SK-N-SH (cell line): ENCODE measurements around the gene MILR1. TPM values are rescaled to one million over a fixed set of nuclear protein-coding genes. Genes with fewer than 3 reads are reported as not detected.
A peak's percentile ranks its signal among the peaks of the same experiment; 100 is the strongest.

Experiments
- CTCF ChIA-PET: fragments of 300-600, 350-600 bp; formaldehyde crosslinking; extraction: SDS; loops from one replicate; lab custom pipeline; 2021; lab: Yijun Ruan, JAX
- POLR2A ChIA-PET: fragments of 350-600 bp; sonication (Branson Sonifier 250); formaldehyde crosslinking; extraction: SDS; loops from one replicate; lab custom pipeline; 2020; ENCODE audit warnings: antibody characterized with exemption, inconsistent platforms; lab: Yijun Ruan, JAX
- DNase-seq: peaks from one replicate; pipeline ENCODE4 v3.0.0; 2012
- H2AFZ ChIP-seq: fragments of 200-600 bp; sonication (generic); 2 replicates; pipeline ENCODE4 v1.8.1; 2016; ENCODE audit warnings: antibody characterized with exemption, mild to moderate bottlenecking, low read depth
- H3F3A ChIP-seq: fragments of 200-600 bp; sonication (generic); replicated peaks from 2 replicates; pipeline ENCODE3; 2016; ENCODE audit warnings: antibody characterized with exemption, mild to moderate bottlenecking; ENCODE audit not compliant: insufficient read depth
- H3K27ac ChIP-seq, 2 experiments: fragments of 200-500 bp in 1 of 2; fragments of 200-600 bp in 1 of 2; sonication (Bioruptor generic) in 1 of 2; sonication (generic), shearing (Covaris generic) in 1 of 2; 2 replicates each; pipeline versions ENCODE4 v1.5.1 to v1.6.1; 2014 to 2016; ENCODE audit warnings: low read depth in 2 of 2, inconsistent platforms in 1 of 2, low read length in 1 of 2, mild to moderate bottlenecking in 1 of 2, mixed read lengths in 1 of 2
- H3K27me3 ChIP-seq: fragments of 200-600 bp; sonication (generic), shearing (Covaris generic); 2 replicates; pipeline ENCODE4 v1.6.1; 2016; ENCODE audit warnings: mixed run types; ENCODE audit not compliant: insufficient read depth
- H3K36me3 ChIP-seq, 2 experiments: fragments of 200-500 bp in 1 of 2; fragments of 200-600 bp in 1 of 2; sonication (Bioruptor generic) in 1 of 2; sonication (generic) in 1 of 2; replicated peaks in 1 of 2; 2 replicates each; pipeline versions ENCODE3 to v1.5.1; 2014 to 2016; ENCODE audit warnings: low read length in 1 of 2, mild to moderate bottlenecking in 1 of 2; ENCODE audit not compliant: insufficient read depth in 2 of 2, control insufficient read depth in 1 of 2
- H3K4me1 ChIP-seq, 2 experiments: fragments of 200-500 bp in 1 of 2; fragments of 200-600 bp in 1 of 2; sonication (Bioruptor generic) in 1 of 2; sonication (generic), shearing (Covaris generic) in 1 of 2; 2 replicates each; pipeline versions ENCODE4 v1.5.1 to v1.6.1; 2014 to 2016; ENCODE audit warnings: low read depth in 1 of 2, low read length in 1 of 2, mixed run types in 1 of 2; ENCODE audit not compliant: insufficient read depth in 2 of 2, control insufficient read depth in 1 of 2
- H3K4me2 ChIP-seq: fragments of 200-600 bp; sonication (generic), shearing (Covaris generic); 2 replicates; pipeline ENCODE4 v1.6.1; 2017; ENCODE audit warnings: mixed run types
- H3K4me3 ChIP-seq, 2 experiments: fragments of 200-500 bp in 1 of 2; fragments of 200-600 bp in 1 of 2; sonication (Bioruptor generic) in 1 of 2; sonication (generic), shearing (Covaris generic) in 1 of 2; 2 replicates each; pipeline versions ENCODE4 v1.5.1 to v1.8.1; 2014 to 2016; ENCODE audit warnings: low read depth in 2 of 2, inconsistent platforms in 1 of 2, low read length in 1 of 2, mild to moderate bottlenecking in 1 of 2, mixed read lengths in 1 of 2, moderate library complexity in 1 of 2
- H3K79me2 ChIP-seq: fragments of 200-600 bp; sonication (generic); 2 replicates; pipeline ENCODE4 v1.8.1; 2017; ENCODE audit warnings: mild to moderate bottlenecking; ENCODE audit not compliant: insufficient read depth
- H3K9ac ChIP-seq: fragments of 200-600 bp; sonication (generic); 2 replicates; pipeline ENCODE4 v1.6.1; 2017; ENCODE audit warnings: mixed run types
- H3K9me2 ChIP-seq: fragments of 200-600 bp; sonication (generic); 2 replicates; pipeline ENCODE4 v1.6.1; 2017; ENCODE audit warnings: mixed run types
- H3K9me3 ChIP-seq: fragments of 200-600 bp; sonication (generic); 2 replicates; pipeline ENCODE4 v1.6.1; 2017; ENCODE audit warnings: mixed run types, mild to moderate bottlenecking, moderate library complexity
- H4K20me1 ChIP-seq: fragments of 200-600 bp; sonication (generic); 2 replicates; pipeline ENCODE4 v1.6.1; 2017; ENCODE audit warnings: mild to moderate bottlenecking, mixed run types; ENCODE audit not compliant: insufficient read depth
- CTCF ChIP-seq: fragments of 200-600 bp; sonication (generic); IDR thresholded peaks from 2 replicates; pipeline ENCODE4 v1.6.1; 2017; ENCODE audit warnings: antibody characterized with exemption, mild to moderate bottlenecking, moderate library complexity
- EZH2phosphoT487 ChIP-seq: fragments of 200-600 bp; sonication (generic); IDR thresholded peaks from 2 replicates; pipeline ENCODE4 v1.6.1; 2017; ENCODE audit warnings: low read depth, mixed run types, mild to moderate bottlenecking, antibody characterized with exemption, moderate library complexity, borderline replicate concordance
- FOSL2 ChIP-seq: IDR thresholded peaks from 2 replicates; pipeline ENCODE4 v1.4.0; 2012; ENCODE audit warnings: low read depth, mild to moderate bottlenecking, moderate library complexity, borderline replicate concordance
- FOXJ3 ChIP-seq: sonication (generic); formaldehyde crosslinking; IDR thresholded peaks from 2 replicates; pipeline ENCODE4 v1.5.1; 2020; ENCODE audit warnings: mild to moderate bottlenecking, missing genetic modification reagents
- GABPA ChIP-seq: IDR thresholded peaks from 2 replicates; pipeline ENCODE4 v1.4.0; 2012; ENCODE audit warnings: low read depth, mild to moderate bottlenecking
- IRF3 ChIP-seq: fragments of 150-350 bp; IDR thresholded peaks from 2 replicates; pipeline ENCODE4 v1.6.1; 2016; ENCODE audit warnings: mild to moderate bottlenecking, low read depth, low read length
- MAX ChIP-seq: IDR thresholded peaks from 2 replicates; pipeline ENCODE4 v1.4.0; 2012; ENCODE audit warnings: low read depth
- MXI1 ChIP-seq: IDR thresholded peaks from 2 replicates; pipeline ENCODE4 v1.6.1; 2012; ENCODE audit warnings: mild to moderate bottlenecking, low read depth, low read length, improper control_type of control experiment
- PBX3 ChIP-seq: IDR thresholded peaks from 2 replicates; pipeline ENCODE4; 2012
- POLR2AphosphoS5 ChIP-seq: IDR thresholded peaks from 2 replicates; pipeline ENCODE4 v1.6.1; 2012; ENCODE audit warnings: low read depth, low read length
- RAD21 ChIP-seq: IDR thresholded peaks from 2 replicates; pipeline ENCODE4 v1.6.1; 2012; ENCODE audit warnings: mild to moderate bottlenecking, low read length
- RCOR1 ChIP-seq: fragments of 150-350 bp; IDR thresholded peaks from 2 replicates; pipeline ENCODE4 v1.6.1; 2017; ENCODE audit warnings: antibody characterized with exemption, low read length
- REST ChIP-seq: IDR thresholded peaks from 2 replicates; pipeline ENCODE4 v1.6.1; 2012; ENCODE audit warnings: mild to moderate bottlenecking, low read depth, low read length, moderate library complexity
- SIN3A ChIP-seq: IDR thresholded peaks from 2 replicates; pipeline ENCODE4 v1.6.1; 2012; ENCODE audit warnings: low read depth, mild to moderate bottlenecking, low read length, moderate library complexity, borderline replicate concordance
- TAF1 ChIP-seq: IDR thresholded peaks from 2 replicates; pipeline ENCODE4 v1.6.1; 2012; ENCODE audit warnings: low read depth, mild to moderate bottlenecking, low read length, moderate library complexity, borderline replicate concordance
- TCF12 ChIP-seq: IDR thresholded peaks from 2 replicates; pipeline ENCODE4 v1.4.0; 2012
- TEAD4 ChIP-seq: IDR thresholded peaks from 2 replicates; pipeline ENCODE4 v1.4.0; 2012; ENCODE audit warnings: mild to moderate bottlenecking, borderline replicate concordance; ENCODE audit not compliant: insufficient read depth
- USF1 ChIP-seq: IDR thresholded peaks from 2 replicates; pipeline ENCODE4 v1.4.0; 2012; ENCODE audit warnings: low read depth, borderline replicate concordance
- YY1 ChIP-seq: IDR thresholded peaks from 2 replicates; pipeline ENCODE4 v1.4.0; 2012; ENCODE audit warnings: low read depth, mild to moderate bottlenecking
- ZBTB33 ChIP-seq: IDR thresholded peaks from 2 replicates; pipeline ENCODE4 v1.4.0; 2012; ENCODE audit warnings: low read depth, borderline replicate concordance
- whole genome bisulfite sequencing: methylation state at CpG from one replicate; pipeline ENCODE4 v1.1.6; 2017; ENCODE audit warnings: low lambda C conversion rate; 5-methylcytosine and 5-hydroxymethylcytosine counted together
- polyA plus RNA-seq, 3 experiments: library from polyadenylated mRNA; depleted of rRNA; stranded (reverse); fragments of >200 nt; gene quantifications; 2 replicates each; pipeline ENCODE4 v1.2.3, GENCODE V29; 2012

MILR1 gene
- polyA plus RNA-seq, 1 of the 3 experiments (the other 2 are of a cell fraction) = 4.9 TPM

- Histone ChIP-seq H4K20me1 (peaks cover 49% of the 10 kb centered on the region), H3K9ac (peak within 1 kb of the TSS; percentile 67), H3K36me3 (peaks cover 55 to 58% of the 10 kb centered on the region in 2 experiments), H3K4me3 (peak within 1 kb of the TSS; percentile 78 to 81), H3K27ac (peak within 1 kb of the TSS; percentile 87 to 99), H3K9me2 (no peaks in the 10 kb centered on the region), H3K4me2 (peak within 1 kb of the TSS; percentile 90), H3K79me2 (peaks cover 74% of the 10 kb centered on the region), H3K4me1 (peaks cover 27 to 29% of the 10 kb centered on the region in 2 experiments), H3K27me3 (no peaks in the 10 kb centered on the region), H2AFZ (peak within 1 kb of the TSS; percentile 60; the same call in 1 of the 2 replicates), H3F3A (peaks cover 53% of the 10 kb centered on the region), H3K9me3 (no peaks in the 10 kb centered on the region)
- ChIA-PET CTCF (interaction anchor here (0.6 to 13.6 kb wide), 17 partner anchors 8 to 280 kb away, joined by 3 to 122 read pairs (median 3); partner anchors contain the start of genes CEP95 and DDX5), POLR2A (interaction anchor here (0.5 to 4.2 kb wide), 9 partner anchors 8 to 166 kb away, joined by 3 to 140 read pairs (median 4); partner anchors contain the start of genes CEP95 and DDX5)
- 2% methylated on average over 46 of the region's 50 CpGs for WGBS
- DNase-seq = peak; percentile 96
- TF ChIP-seq TCF12 (peak; percentile 20), POLR2AphosphoS5 (peak; percentile 98), IRF3 (no peak), YY1 (peak; percentile 92), PBX3 (peak; percentile 74), GABPA (peak; percentile 84), TEAD4 (no peak), CTCF (peak; percentile 74), RCOR1 (peak; percentile 10; the same call in 1 of the 2 replicates), EZH2phosphoT487 (no peak), MAX (peak; percentile 66), MXI1 (peak; percentile 98), RAD21 (peak; percentile 43), ZBTB33 (0 out of 2 replicates have a peak, but pooled peaks have one; percentile 14), FOSL2 (peak; percentile 48), USF1 (no peak), REST (peak; percentile 48; the same call in 1 of the 2 replicates), FOXJ3 (CRISPR knock-in tag) (no peak), TAF1 (peak; percentile 91), SIN3A (peak; percentile 85)
Observed at GRCh38 chr17:64496786-64497564, 48.1 kb downstream of the MILR1 start, which contains the start of gene POLG2. POLG2 (minus strand) TSS chr17:64497054; CDS start chr17:64496968, 86 bp downstream.
